Gastrocnemius medialis (tissue), 4 donors: ENCODE results near the gene MYO9A.

ENCODE experiments used
- POLR2A ChIP-seq, 2 donors: fragments of 450-650 bp; IDR thresholded peaks; one replicate each; pipeline ENCODE4 v1.6.1; 2017; ENCODE audit warnings: antibody characterized with exemption in 2 of 2, mild to moderate bottlenecking in 2 of 2, moderate library complexity in 2 of 2
- TF ChIP-seq, protein P1 (sequence below), 5 experiments: fragments of 450-650 bp in 3 of 5; fragments of 200-600 bp in 2 of 5; sonication (generic) in 2 of 5; IDR thresholded peaks in 4 of 5; conservative IDR thresholded peaks in 1 of 5; 1 replicate in 4 of 5; 2 replicates in 1 of 5; pipeline ENCODE4 v1.5.1; 2016 to 2019; ENCODE audit warnings: antibody characterized with exemption in 5 of 5, mild to moderate bottlenecking in 3 of 5, moderate library complexity in 3 of 5

DNA sequence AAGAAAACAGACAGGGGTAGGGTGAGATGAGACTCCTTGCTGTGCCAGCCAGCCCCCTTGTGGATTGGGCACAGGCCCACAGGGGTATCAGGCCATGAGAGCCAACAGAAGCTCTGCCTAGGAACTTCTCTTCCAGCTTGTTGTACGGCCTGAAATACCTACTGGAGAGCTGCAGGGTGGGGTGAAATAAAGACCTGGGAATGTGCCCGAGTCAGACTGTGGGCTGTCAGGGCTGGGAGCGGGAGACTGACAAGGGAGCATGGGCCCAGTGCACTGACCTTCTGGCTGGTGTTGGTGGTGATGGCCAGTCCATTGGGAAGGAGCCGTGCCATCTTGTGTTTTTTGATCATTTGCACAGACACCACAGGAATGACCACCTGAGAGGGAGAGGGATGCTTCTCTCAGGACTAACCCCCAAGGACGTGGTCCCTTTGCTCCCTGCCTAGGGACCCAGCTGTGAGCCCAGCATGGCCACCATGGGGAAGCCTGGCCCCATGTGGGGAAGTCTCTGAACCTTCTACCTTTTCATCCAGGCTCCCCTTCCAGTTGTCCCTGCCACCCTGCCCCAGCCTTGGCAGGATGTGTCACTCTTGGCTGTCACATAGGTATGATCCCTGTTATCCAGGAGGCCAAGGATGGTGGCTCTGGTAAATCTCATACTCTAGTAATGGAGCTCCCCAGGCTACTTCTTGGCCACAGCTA lies 48.9 kb upstream of the MYO9A start:
- TF ChIP-seq, protein P1, sequence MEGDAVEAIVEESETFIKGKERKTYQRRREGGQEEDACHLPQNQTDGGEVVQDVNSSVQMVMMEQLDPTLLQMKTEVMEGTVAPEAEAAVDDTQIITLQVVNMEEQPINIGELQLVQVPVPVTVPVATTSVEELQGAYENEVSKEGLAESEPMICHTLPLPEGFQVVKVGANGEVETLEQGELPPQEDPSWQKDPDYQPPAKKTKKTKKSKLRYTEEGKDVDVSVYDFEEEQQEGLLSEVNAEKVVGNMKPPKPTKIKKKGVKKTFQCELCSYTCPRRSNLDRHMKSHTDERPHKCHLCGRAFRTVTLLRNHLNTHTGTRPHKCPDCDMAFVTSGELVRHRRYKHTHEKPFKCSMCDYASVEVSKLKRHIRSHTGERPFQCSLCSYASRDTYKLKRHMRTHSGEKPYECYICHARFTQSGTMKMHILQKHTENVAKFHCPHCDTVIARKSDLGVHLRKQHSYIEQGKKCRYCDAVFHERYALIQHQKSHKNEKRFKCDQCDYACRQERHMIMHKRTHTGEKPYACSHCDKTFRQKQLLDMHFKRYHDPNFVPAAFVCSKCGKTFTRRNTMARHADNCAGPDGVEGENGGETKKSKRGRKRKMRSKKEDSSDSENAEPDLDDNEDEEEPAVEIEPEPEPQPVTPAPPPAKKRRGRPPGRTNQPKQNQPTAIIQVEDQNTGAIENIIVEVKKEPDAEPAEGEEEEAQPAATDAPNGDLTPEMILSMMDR (IDR thresholded peaks at IDR 0.05 in 4 of 5, conservative IDR thresholded peaks at IDR 0.05 in 1 of 5): no peak
- TF ChIP-seq POLR2A (IDR thresholded peaks at IDR 0.05): no peak
